ENCODE data around the gene PCDHGA8. TPM values are rescaled to one million over a fixed set of nuclear protein-coding genes. Genes with fewer than 3 reads are reported as not detected.
A peak's percentile ranks its signal among the peaks of the same experiment; 100 is the strongest.
"Not testable (repeated sequence)": the region's sequence is repeated elsewhere in the genome, so short reads cannot be mapped to it uniquely, and the experiment has no call there.

The PCDHGA8 gene
- polyA plus RNA-seq, 2 of the 4 experiments (the other 2 are of a cell fraction) = 0.03 to 0.08 TPM

GRCh38 chr5:141430332-141431113 lies 38.1 kb downstream of the PCDHGA8 start, which contains the start of gene PCDHGA12:
Gene PCDHGA12 (plus strand): TSS chr5:141430507. CDS start chr5:141430760, 253 bp downstream.
- no peak for FAIRE-seq

DNA sequence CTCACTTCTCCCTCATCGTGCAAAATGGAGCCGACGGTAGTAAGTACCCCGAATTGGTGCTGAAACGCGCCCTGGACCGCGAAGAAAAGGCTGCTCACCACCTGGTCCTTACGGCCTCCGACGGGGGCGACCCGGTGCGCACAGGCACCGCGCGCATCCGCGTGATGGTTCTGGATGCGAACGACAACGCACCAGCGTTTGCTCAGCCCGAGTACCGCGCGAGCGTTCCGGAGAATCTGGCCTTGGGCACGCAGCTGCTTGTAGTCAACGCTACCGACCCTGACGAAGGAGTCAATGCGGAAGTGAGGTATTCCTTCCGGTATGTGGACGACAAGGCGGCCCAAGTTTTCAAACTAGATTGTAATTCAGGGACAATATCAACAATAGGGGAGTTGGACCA lies 38.9 kb downstream of the PCDHGA8 start:
- Histone ChIP-seq H3K4me3 (no peak overlapping the region), H3K27ac (no peak overlapping the region), H3K9me3 (peaks cover 59% of the 10 kb centered on the region), H3K4me1 (no peaks in the 10 kb centered on the region), H3K4me2 (no peak overlapping the region)
- FAIRE-seq = no peak
- DNase-seq (ENCODE audit: low read depth in 1 of 2, low spot score in 1 of 2) = no peak
- ChIA-PET CTCF (interaction anchor here (1.1 to 1.3 kb wide), 2 partner anchors 40 to 136 kb away, joined by 3 read pairs; no protein-coding TSS in a partner anchor), POLR2A (no interaction called here)
- no peak for TF ChIP-seq CHD4 (IDR thresholded peaks at IDR 0.05; ENCODE audit: borderline replicate concordance)
- 87% methylated on average over 37 of the region's 37 CpGs for WGBS (ENCODE audit: missing lambda C conversion rate)
- ATAC-seq = no peak

More at GRCh38 chr5:141430332-141431113, 38.1 kb downstream of the PCDHGA8 start, which contains the start of gene PCDHGA12:
- peaks cover 66% of the 10 kb centered on the region for H3K9me3 ChIP-seq
- DNase-seq (ENCODE audit: low read depth in 1 of 2, low spot score in 1 of 2) = peak; percentile 21 to 62
- no peak within 1 kb of the TSS for H3K27ac ChIP-seq
- no peak within 1 kb of the TSS for H3K4me2 ChIP-seq
- TF ChIP-seq RAD21 (conservative IDR thresholded peaks at IDR 0.05 in 1 of 2, IDR thresholded peaks at IDR 0.05 in 1 of 2) (peak in 1 of 2 experiments; percentile 42; a peak in 2 of 5 replicates), PHF8 (IDR thresholded peaks at IDR 0.05; ENCODE audit: borderline replicate concordance, low read depth) (no peak)
- peak in 1 of 2 experiments; percentile 73; a peak in 3 of 6 replicates for ATAC-seq
- WGBS (ENCODE audit: missing lambda C conversion rate) = 62% methylated on average over 33 of the region's 33 CpGs
- H3K4me3 ChIP-seq = no peak within 1 kb of the TSS
- POLR2A ChIA-PET = no interaction called here
- CTCF ChIA-PET = interaction anchor here (0.8 to 1.4 kb wide), 5 partner anchors 10 to 137 kb away, joined by 3 to 4 read pairs (median 3); partner anchors contain the start of genes PCDHGA11 and TAF7
- H3K4me1 ChIP-seq = no peaks in the 10 kb centered on the region

- ATAC-seq; POLR2A ChIA-PET; H3K4me3 ChIP-seq; H3K27ac ChIP-seq; H3K4me2 ChIP-seq; CTCF ChIA-PET; DNase-seq (ENCODE audit: low read depth in 1 of 2, low spot score in 1 of 2); FAIRE-seq; H3K4me1 ChIP-seq: not testable (repeated sequence)
- peaks cover 49% of the 10 kb centered on the region for H3K9me3 ChIP-seq
- WGBS (ENCODE audit: missing lambda C conversion rate) = 75% methylated on average over 26 of the region's 38 CpGs
These were observed 39.9 kb downstream of the PCDHGA8 start for GRCh38 chr5:141432308-141432707.

DNA sequence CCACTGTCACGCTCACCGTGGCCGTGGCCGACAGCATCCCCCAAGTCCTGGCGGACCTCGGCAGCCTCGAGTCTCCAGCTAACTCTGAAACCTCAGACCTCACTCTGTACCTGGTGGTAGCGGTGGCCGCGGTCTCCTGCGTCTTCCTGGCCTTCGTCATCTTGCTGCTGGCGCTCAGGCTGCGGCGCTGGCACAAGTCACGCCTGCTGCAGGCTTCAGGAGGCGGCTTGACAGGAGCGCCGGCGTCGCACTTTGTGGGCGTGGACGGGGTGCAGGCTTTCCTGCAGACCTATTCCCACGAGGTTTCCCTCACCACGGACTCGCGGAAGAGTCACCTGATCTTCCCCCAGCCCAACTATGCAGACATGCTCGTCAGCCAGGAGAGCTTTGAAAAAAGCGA lies 40.3 kb downstream of the PCDHGA8 start:
- CTCF ChIA-PET = interaction anchor here (0.7 kb wide), 1 partner anchor 125 kb away, joined by 3 read pairs; no protein-coding TSS in a partner anchor
- H3K27ac ChIP-seq; DNase-seq (ENCODE audit: low read depth in 1 of 2, low spot score in 1 of 2); H3K4me1 ChIP-seq; FAIRE-seq; H3K4me2 ChIP-seq; POLR2A ChIA-PET; ATAC-seq; H3K4me3 ChIP-seq: not testable (repeated sequence)
- WGBS (ENCODE audit: missing lambda C conversion rate) = 68% methylated on average over 24 of the region's 29 CpGs
- H3K9me3 ChIP-seq = peaks cover 45% of the 10 kb centered on the region

DNA sequence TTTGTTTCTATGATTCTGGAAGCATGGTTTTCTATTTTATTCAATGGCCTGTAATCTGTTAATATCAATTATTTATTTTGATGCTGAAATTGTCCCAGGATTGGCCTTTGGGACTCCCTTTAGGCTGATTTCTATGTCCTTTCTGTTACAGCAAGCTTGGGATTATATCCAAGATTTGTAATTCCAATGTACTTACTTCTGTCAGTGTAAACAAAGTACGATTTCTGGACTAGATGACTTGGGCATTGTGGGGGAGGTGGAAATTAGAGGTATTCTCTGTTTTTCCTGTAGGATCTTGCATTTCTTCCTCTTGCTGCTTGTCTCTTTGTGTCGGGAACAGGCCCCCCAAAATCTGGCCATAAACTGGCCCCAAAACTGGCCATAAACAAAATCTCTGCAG lies 41.6 kb downstream of the PCDHGA8 start:
- TF ChIP-seq TP53 (CRISPR knock-in tag; IDR thresholded peaks at IDR 0.05) (no peak), HOXB5 (CRISPR knock-in tag; IDR thresholded peaks at IDR 0.05) (no peak), GATA3 (IDR thresholded peaks at IDR 0.05; ENCODE audit: borderline replicate concordance) (no peak), NPAS2 (CRISPR knock-in tag; IDR thresholded peaks at IDR 0.05; ENCODE audit: borderline replicate concordance) (no peak), TFCP2L1 (CRISPR knock-in tag; IDR thresholded peaks at IDR 0.05) (no peak), MAZ (IDR thresholded peaks at IDR 0.05; ENCODE audit: borderline replicate concordance, low read depth, low read length) (no peak), HMGXB4 (CRISPR knock-in tag; IDR thresholded peaks at IDR 0.05; ENCODE audit: borderline replicate concordance) (no peak)
- TF ChIP-seq, protein P1, sequence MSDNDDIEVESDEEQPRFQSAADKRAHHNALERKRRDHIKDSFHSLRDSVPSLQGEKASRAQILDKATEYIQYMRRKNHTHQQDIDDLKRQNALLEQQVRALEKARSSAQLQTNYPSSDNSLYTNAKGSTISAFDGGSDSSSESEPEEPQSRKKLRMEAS (IDR thresholded peaks at IDR 0.05) = no peak
- TF ChIP-seq, protein P2, sequence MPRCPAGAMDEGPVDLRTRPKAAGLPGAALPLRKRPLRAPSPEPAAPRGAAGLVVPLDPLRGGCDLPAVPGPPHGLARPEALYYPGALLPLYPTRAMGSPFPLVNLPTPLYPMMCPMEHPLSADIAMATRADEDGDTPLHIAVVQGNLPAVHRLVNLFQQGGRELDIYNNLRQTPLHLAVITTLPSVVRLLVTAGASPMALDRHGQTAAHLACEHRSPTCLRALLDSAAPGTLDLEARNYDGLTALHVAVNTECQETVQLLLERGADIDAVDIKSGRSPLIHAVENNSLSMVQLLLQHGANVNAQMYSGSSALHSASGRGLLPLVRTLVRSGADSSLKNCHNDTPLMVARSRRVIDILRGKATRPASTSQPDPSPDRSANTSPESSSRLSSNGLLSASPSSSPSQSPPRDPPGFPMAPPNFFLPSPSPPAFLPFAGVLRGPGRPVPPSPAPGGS (IDR thresholded peaks at IDR 0.05) = no peak
- TF ChIP-seq, protein P3, sequence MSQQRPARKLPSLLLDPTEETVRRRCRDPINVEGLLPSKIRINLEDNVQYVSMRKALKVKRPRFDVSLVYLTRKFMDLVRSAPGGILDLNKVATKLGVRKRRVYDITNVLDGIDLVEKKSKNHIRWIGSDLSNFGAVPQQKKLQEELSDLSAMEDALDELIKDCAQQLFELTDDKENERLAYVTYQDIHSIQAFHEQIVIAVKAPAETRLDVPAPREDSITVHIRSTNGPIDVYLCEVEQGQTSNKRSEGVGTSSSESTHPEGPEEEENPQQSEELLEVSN (IDR thresholded peaks at IDR 0.05; ENCODE audit: borderline replicate concordance, low read depth) = no peak
- ATAC-seq = no peak
- CTCF ChIA-PET = no interaction called here
- Histone ChIP-seq H3K9me3 (peaks cover 36% of the 10 kb centered on the region), H3K4me1 (no peaks in the 10 kb centered on the region), H3K27ac (no peak overlapping the region), H3K4me2 (no peak overlapping the region), H3K4me3 (no peak overlapping the region)
- WGBS (ENCODE audit: missing lambda C conversion rate) = 2% methylated on average over 2 of the region's 2 CpGs
- FAIRE-seq = no peak
- no peak for DNase-seq (ENCODE audit: low read depth in 1 of 2, low spot score in 1 of 2)
- POLR2A ChIA-PET = no interaction called here
